Measurements from ENCODE around the gene GRIK5.
"Not testable (repeated sequence)": the region's sequence is repeated elsewhere in the genome, so short reads cannot be mapped to it uniquely, and the experiment has no call there.

Gene GRIK5

GRCh38 chr19:42108527-42109389, 38.8 kb upstream of the GRIK5 start:
- DNase-seq (ENCODE audit: low spot score) = peak; percentile 81
- peak overlapping the region; percentile 62 for H3K27ac ChIP-seq
- TF ChIP-seq CTCF (conservative IDR thresholded peaks at IDR 0.05; ENCODE audit: low read depth) = peak; percentile 97
- ChIA-PET POLR2A (ENCODE audit: low non-redundant PET) (no interaction called here), CTCF (interaction anchor here (0.6 to 2.6 kb wide), 11 partner anchors 9 to 293 kb away, joined by 3 to 14 read pairs (median 4); partner anchors contain the start of gene POU2F2)

GRCh38 chr19:42105368-42105767, 35.4 kb upstream of the GRIK5 start:
- H3K27ac ChIP-seq = no peak overlapping the region
- DNase-seq (ENCODE audit: low spot score) = no peak
- ChIA-PET POLR2A (ENCODE audit: low non-redundant PET) (no interaction called here), CTCF (interaction anchor here (0.6 to 0.8 kb wide), 2 partner anchors 232 to 1057 kb away, joined by 3 to 7 read pairs; no protein-coding TSS in a partner anchor)
- no peak for TF ChIP-seq CTCF (conservative IDR thresholded peaks at IDR 0.05; ENCODE audit: low read depth)

- TF ChIP-seq CTCF (conservative IDR thresholded peaks at IDR 0.05; ENCODE audit: low read depth) = no peak
- ChIA-PET POLR2A (ENCODE audit: low non-redundant PET) (interaction anchor here (0.6 to 0.7 kb wide), 2 partner anchors 12 to 140 kb away, joined by 3 to 10 read pairs; no protein-coding TSS in a partner anchor), CTCF (interaction anchor here (0.7 kb wide), 1 partner anchor 213 kb away, joined by 3 read pairs; no protein-coding TSS in a partner anchor)
Observed at GRCh38 chr19:42102877-42103276, 32.9 kb upstream of the GRIK5 start.

GRCh38 chr19:42100241-42100640, 30.2 kb upstream of the GRIK5 start:
- CTCF ChIA-PET; POLR2A ChIA-PET (ENCODE audit: low non-redundant PET); DNase-seq (ENCODE audit: low spot score): not testable (repeated sequence)
- peak overlapping the region; percentile 24; the same call in 1 of the 2 replicates for H3K27ac ChIP-seq

More at GRCh38 chr19:42102877-42103276, 32.9 kb upstream of the GRIK5 start:
- no peak for DNase-seq (ENCODE audit: low spot score)
- H3K27ac ChIP-seq = no peak overlapping the region

- H3K27ac ChIP-seq = peak overlapping the region; percentile 24; the same call in 1 of the 2 replicates
- no peak for DNase-seq (ENCODE audit: low spot score)
- no peak for TF ChIP-seq CTCF (conservative IDR thresholded peaks at IDR 0.05; ENCODE audit: low read depth)
- CTCF ChIA-PET = interaction anchor here (0.7 to 1.1 kb wide), 2 partner anchors 9 to 263 kb away, joined by 3 to 4 read pairs; no protein-coding TSS in a partner anchor
- POLR2A ChIA-PET (ENCODE audit: low non-redundant PET) = no interaction called here
Observed at GRCh38 chr19:42099336-42099925, 29.4 kb upstream of the GRIK5 start.

DNA sequence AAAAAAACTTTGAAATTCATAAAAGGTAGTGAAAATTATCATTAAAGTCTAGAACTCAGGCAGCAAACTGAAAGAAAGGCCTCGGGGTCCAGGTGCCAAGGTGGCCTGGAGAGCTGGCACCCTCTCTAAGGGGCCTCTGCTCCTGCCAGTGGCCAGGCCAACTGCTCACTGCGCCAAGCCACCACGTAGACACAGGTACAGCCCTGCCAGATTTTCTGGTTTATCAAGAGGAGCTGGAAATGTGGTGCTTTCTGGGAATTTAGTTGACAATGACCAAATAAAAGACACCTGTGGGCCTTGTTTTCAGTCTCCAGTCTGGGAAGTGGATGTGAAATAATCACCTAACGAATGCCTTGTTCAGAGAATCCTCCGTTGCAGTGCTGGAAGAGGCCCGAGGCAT, 28.8 kb upstream of the GRIK5 start:
- DNase-seq (ENCODE audit: low spot score) = no peak
- H3K27ac ChIP-seq = no peak overlapping the region
- POLR2A ChIA-PET (ENCODE audit: low non-redundant PET) = no interaction called here
- TF ChIP-seq CTCF (conservative IDR thresholded peaks at IDR 0.05; ENCODE audit: low read depth) = no peak
- CTCF ChIA-PET = interaction anchor here (0.7 to 1.1 kb wide), 2 partner anchors 10 to 263 kb away, joined by 3 to 4 read pairs; no protein-coding TSS in a partner anchor
